ENCODE results near the gene ZNF577. TPM values are rescaled to one million over a fixed set of nuclear protein-coding genes. Genes with fewer than 3 reads are reported as not detected.

The ZNF577 gene
- total RNA-seq, result 10 to 100 TPM in 3 of 5 donors, 1 to 10 TPM in 2; 5.5 to 25.2 (median 14.2) TPM
- polyA plus RNA-seq, result 10 to 100 TPM in 2 of 3 donors, 1 to 10 TPM in 1; 6.0 to 21.5 (median 13.1) TPM
- long read RNA-seq, donor 1, partial matches to known transcripts, result 0 of 2 reads
- long read RNA-seq, donor 1, other reads (novel, unspliced or antisense), result 0 of 2 reads
- long read RNA-seq, donor 2, partial matches to known transcripts, result 13 of 16 reads
- long read RNA-seq, donor 2, other reads (novel, unspliced or antisense), result 0 of 16 reads
- long read RNA-seq, donor 3, partial matches to known transcripts, result 0 of 3 reads
- long read RNA-seq, donor 3, other reads (novel, unspliced or antisense), result 0 of 3 reads
- long read RNA-seq, donor 4, result 0 reads
- long read RNA-seq, donor 5, partial matches to known transcripts, result 0 of 2 reads
- long read RNA-seq, donor 5, other reads (novel, unspliced or antisense), result 0 of 2 reads
- long read RNA-seq, donor 6, transcript ZNF577-218 (7 exons, 1,865 nt), result major isoform, 5 of 32 reads
- long read RNA-seq, donor 6, transcript ZNF577-204 (6 exons, 2,758 nt), result major isoform, 5 of 32 reads
- long read RNA-seq, donor 6, partial matches to known transcripts, result 19 of 32 reads
- long read RNA-seq, donor 6, other reads (novel, unspliced or antisense), result 0 of 32 reads
- long read RNA-seq, donor 7, partial matches to known transcripts, result 0 of 5 reads
- long read RNA-seq, donor 7, other reads (novel, unspliced or antisense), result 0 of 5 reads
- long read RNA-seq, donor 8, partial matches to known transcripts, result 0 of 5 reads
- long read RNA-seq, donor 8, other reads (novel, unspliced or antisense), result 0 of 5 reads
- long read RNA-seq, donor 9, partial matches to known transcripts, result 0 of 2 reads
- long read RNA-seq, donor 9, other reads (novel, unspliced or antisense), result 0 of 2 reads
- long read RNA-seq, donor 10, result 0 reads

DNA sequence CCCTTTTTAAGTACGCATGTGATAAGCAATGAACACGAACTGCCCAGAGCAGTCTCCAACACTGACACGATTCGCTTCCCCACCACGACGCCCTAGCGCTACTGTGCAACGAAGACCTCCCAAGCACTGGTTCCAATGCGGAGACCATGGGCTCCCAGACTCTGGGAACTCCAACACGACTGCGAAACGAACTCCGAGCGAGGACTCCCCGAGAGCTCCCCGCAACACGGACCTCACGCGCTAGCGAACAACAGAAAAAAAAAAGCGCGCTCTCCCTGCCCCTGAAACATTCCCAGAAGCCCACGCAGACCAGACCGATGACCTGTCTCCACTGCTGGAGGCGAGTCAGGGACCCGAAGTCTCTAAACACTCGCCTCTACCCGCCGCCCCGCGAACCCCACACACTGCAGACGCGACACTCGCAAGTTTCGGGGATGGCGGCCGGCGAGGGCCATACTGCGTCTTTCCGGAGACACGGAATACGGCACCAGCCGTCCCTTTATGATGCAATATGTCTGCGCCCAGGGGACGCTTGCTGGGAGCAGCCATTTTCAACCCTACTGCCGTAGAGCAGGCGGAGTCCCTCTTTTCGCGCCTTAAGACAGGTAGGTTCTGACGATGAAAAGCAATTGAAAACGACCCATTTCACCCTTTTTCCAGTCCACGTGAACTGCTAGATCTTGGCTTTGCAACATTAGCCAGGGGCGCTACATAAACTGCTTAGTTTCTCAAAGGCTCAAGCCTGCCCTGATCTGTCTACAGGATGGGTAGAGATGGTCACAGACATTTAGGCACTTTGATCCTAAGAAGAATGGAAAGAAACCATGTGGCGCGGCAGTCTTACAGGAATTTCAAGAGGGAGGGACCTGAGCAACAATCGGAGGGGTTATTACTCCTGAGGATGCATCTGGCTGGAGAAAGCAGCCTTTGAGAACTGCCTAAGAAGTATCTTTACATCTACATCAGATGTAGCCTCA lies at the start of gene ZNF577:
Gene ZNF577 (minus strand): TSS at position 430 of the 977 bp plus-strand sequence. CDS start 7,569 bp downstream, outside the sequence.
- H3K27ac ChIP-seq, result peak within 1 kb of the TSS; percentile 64 to 84 (median 80)
- H3K27me3 ChIP-seq, result no peaks in the 10 kb centered on the region
- peak within 1 kb of the TSS; percentile 55 to 74 (median 64) for H3K4me3 ChIP-seq
- peaks cover 29 to 99% (median 63%) of the 10 kb centered on the region in 4 donors for H3K9me3 ChIP-seq
- 4 to 12% (median 7%) methylated on average over 28 to 56 of the region's 56 CpGs for WGBS, 5 donors
- peaks cover 27 to 54% (median 46%) of the 10 kb centered on the region in 4 donors for H3K36me3 ChIP-seq
- peaks cover 0 to 8% (median 5%) of the 10 kb centered on the region in 4 donors for H3K4me1 ChIP-seq
- intact Hi-C loops (cut with DNase I; ENCODE audit: low total_unique reads), result no loop called here
- DNase-seq, result peak; percentile 86 to 98
- no peak for TF ChIP-seq POLR2A (IDR thresholded peaks at IDR 0.05)
- peak; percentile 84 to 95 (median 93) for TF ChIP-seq POLR2AphosphoS5 (IDR thresholded peaks at IDR 0.05)
- TF ChIP-seq EP300 (IDR thresholded peaks at IDR 0.05), result no peak
- TF ChIP-seq, protein P1, sequence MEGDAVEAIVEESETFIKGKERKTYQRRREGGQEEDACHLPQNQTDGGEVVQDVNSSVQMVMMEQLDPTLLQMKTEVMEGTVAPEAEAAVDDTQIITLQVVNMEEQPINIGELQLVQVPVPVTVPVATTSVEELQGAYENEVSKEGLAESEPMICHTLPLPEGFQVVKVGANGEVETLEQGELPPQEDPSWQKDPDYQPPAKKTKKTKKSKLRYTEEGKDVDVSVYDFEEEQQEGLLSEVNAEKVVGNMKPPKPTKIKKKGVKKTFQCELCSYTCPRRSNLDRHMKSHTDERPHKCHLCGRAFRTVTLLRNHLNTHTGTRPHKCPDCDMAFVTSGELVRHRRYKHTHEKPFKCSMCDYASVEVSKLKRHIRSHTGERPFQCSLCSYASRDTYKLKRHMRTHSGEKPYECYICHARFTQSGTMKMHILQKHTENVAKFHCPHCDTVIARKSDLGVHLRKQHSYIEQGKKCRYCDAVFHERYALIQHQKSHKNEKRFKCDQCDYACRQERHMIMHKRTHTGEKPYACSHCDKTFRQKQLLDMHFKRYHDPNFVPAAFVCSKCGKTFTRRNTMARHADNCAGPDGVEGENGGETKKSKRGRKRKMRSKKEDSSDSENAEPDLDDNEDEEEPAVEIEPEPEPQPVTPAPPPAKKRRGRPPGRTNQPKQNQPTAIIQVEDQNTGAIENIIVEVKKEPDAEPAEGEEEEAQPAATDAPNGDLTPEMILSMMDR (IDR thresholded peaks at IDR 0.05), result no peak

DNA sequence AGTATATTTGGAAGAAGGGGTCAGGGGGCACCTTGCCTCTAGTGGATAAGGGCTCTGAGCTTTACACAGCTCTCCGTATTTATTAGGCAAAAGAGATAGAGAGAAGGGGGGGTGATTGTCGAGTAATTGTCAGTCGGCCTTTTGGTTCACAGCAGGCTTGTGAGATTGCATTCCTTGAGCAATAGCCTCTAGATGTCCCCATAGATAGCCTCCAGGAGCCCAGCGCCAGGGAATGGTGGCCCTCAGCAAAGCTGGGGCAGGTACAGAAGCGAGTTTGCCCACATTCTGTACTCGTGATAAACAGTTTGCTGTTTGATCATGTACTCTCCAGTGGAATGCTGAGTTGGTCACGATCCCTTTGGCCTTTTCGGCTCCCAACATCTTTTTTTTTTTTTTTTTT lies 44.2 kb upstream of the ZNF577 start:
- Histone ChIP-seq H3K27ac (no peak overlapping the region), H3K36me3 (peaks cover 40 to 75% (median 74%) of the 10 kb centered on the region in 4 donors), H3K4me3 (no peak overlapping the region), H3K9me3 (peaks cover 0 to 70% (median 41%) of the 10 kb centered on the region in 4 donors), H3K4me1 (peaks cover 0 to 13% (median 11%) of the 10 kb centered on the region in 4 donors), H3K27me3 (no peaks in the 10 kb centered on the region)
- no peak for DNase-seq
- intact Hi-C loops (cut with DNase I; ENCODE audit: low total_unique reads), result no loop called here
- no peak for TF ChIP-seq EP300 (IDR thresholded peaks at IDR 0.05)
- no peak for TF ChIP-seq POLR2A (IDR thresholded peaks at IDR 0.05)
- no peak for TF ChIP-seq POLR2AphosphoS5 (IDR thresholded peaks at IDR 0.05)
- TF ChIP-seq, protein P1 (IDR thresholded peaks at IDR 0.05), result no peak
- WGBS, 5 donors, result 83 to 94% (median 88%) methylated on average over 8 of the region's 8 CpGs

GRCh38 chr19:51927859-51928258 lies 40.1 kb upstream of the ZNF577 start:
- Histone ChIP-seq H3K27ac (peak overlapping the region in 3 of 5 donors; percentile 75 to 89 (median 87)), H3K9me3 (peaks cover 5 to 54% (median 36%) of the 10 kb centered on the region in 4 donors), H3K36me3 (peaks cover 14 to 34% (median 33%) of the 10 kb centered on the region in 4 donors), H3K27me3 (no peaks in the 10 kb centered on the region), H3K4me1 (peaks cover 0 to 18% (median 11%) of the 10 kb centered on the region in 4 donors), H3K4me3 (peak overlapping the region; percentile 66 to 86 (median 73))
- WGBS, 5 donors, result 32 to 38% (median 33%) methylated on average over 13 of the region's 13 CpGs
- TF ChIP-seq POLR2AphosphoS5 (IDR thresholded peaks at IDR 0.05) (no peak), EP300 (IDR thresholded peaks at IDR 0.05) (no peak), POLR2A (IDR thresholded peaks at IDR 0.05) (no peak)
- TF ChIP-seq, protein P1 (IDR thresholded peaks at IDR 0.05), result no peak
- intact Hi-C loops (cut with DNase I; ENCODE audit: low total_unique reads), result no loop called here
- no peak for DNase-seq

Data from stomach (tissue), 19 donors.